ENCODE data around the gene EGR2.

DNA sequence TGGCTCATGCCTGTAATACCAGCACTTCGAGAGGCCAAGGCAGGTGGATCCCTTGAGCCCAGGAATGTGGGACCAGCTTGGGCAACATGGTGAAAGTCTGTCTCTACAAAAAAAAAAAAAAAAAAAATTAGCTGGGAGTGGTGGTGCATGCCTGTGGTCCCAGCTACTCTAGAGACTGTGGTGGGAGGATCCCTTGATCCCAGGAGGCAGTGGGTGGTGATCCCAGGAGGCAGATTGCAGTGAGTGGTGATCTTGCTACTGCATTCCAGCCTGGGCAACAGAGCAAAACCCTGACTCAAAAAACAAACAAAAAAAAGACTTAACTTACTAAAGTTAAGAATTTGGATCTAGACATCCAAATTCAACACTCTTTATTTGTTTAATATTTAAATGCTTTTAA, 21.9 kb downstream of the EGR2 start:
- TF ChIP-seq POLR2A (IDR thresholded peaks at IDR 0.05; ENCODE audit: low read depth, low read length), result no peak
- no peak for TF ChIP-seq SPI1 (IDR thresholded peaks at IDR 0.05; ENCODE audit: low read depth, low read length)
- no peak for TF ChIP-seq POU2F2 (IDR thresholded peaks at IDR 0.05; ENCODE audit: low read depth, low read length)
- TF ChIP-seq POLR2AphosphoS5 (IDR thresholded peaks at IDR 0.05; ENCODE audit: low read depth, low read length), result no peak
- TF ChIP-seq PAX5 (IDR thresholded peaks at IDR 0.05; ENCODE audit: insufficient read depth, low read length, severe bottlenecking), result no peak
- no peak for TF ChIP-seq TAF1 (IDR thresholded peaks at IDR 0.05; ENCODE audit: low read depth, low read length)

All from GM12891 (cell line).